Measurements from ENCODE around the gene ADARB2. TPM values are rescaled to one million over a fixed set of nuclear protein-coding genes. Genes with fewer than 3 reads are reported as not detected.

Gene ADARB2
- total RNA-seq, 2 experiments from 2014 or later, result 2.5 to 3.0 TPM

DNA sequence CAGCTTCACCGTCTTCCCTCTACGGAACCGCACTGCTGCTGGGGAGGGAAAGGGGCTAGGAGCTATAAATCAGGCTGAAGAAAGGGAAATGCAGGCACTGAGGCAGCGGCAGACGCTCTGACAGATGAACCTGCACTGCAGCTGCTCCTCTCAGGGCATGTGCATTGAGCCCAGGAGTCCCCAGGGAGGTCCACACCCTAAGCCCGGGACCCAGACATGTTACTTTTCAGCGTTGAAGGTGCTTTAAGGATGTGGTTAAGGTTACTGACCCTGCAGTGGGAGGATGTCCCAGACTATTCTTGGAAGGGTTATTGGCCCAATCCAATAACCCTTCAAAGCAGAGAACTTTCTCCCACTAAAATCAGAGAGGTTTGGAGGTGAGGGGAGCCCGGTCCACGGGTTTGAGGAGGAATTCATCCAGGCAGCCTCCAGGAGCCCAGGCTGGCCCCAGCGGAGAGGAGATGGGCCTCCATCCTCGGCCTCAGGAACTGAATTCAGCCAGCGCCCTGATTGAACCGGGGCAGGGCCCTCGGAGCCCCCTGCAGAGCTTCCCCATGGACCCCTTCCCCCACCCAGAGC, 75.4 kb downstream of the ADARB2 start:
- H3K4me3 Mint-ChIP-seq, result no peak overlapping the region
- H3K27me3 Mint-ChIP-seq, result peaks cover 9% of the 10 kb centered on the region
- DNase-seq, result no peak
- POLR2A ChIA-PET, result no interaction called here
- no peaks in the 10 kb centered on the region for H3K4me1 Mint-ChIP-seq
- no peaks in the 10 kb centered on the region for H3K9me3 Mint-ChIP-seq
- H3K27ac Mint-ChIP-seq, result no peak overlapping the region
- CTCF ChIA-PET, result no interaction called here
- no peaks in the 10 kb centered on the region for H3K36me3 Mint-ChIP-seq (ENCODE audit: low read depth)

DNA sequence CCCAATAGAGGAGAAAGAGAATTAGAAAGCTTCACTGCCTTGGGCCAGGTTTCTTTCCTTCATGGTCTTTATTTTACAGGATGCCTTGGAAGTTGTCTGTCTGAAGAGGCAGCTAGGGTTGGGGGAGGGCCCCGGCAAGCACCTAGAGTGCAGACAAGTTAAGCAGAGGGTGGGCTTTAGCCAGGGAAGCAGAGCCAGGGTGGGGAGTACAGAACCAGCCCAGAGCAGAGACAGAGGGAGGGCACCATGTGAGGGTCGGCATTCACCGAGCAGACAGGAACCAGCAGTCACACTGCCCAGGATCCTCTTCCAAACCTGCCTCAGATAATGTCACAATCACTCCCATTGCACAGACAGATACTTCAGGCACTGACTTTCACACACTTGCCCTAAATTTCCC, 75.9 kb downstream of the ADARB2 start:
- no peak overlapping the region for H3K4me3 Mint-ChIP-seq
- H3K27me3 Mint-ChIP-seq, result peaks cover 9% of the 10 kb centered on the region
- no peaks in the 10 kb centered on the region for H3K36me3 Mint-ChIP-seq (ENCODE audit: low read depth)
- no peak for DNase-seq
- H3K9me3 Mint-ChIP-seq, result no peaks in the 10 kb centered on the region
- no peaks in the 10 kb centered on the region for H3K4me1 Mint-ChIP-seq
- ChIA-PET CTCF (no interaction called here), POLR2A (no interaction called here)
- no peak overlapping the region for H3K27ac Mint-ChIP-seq

DNA sequence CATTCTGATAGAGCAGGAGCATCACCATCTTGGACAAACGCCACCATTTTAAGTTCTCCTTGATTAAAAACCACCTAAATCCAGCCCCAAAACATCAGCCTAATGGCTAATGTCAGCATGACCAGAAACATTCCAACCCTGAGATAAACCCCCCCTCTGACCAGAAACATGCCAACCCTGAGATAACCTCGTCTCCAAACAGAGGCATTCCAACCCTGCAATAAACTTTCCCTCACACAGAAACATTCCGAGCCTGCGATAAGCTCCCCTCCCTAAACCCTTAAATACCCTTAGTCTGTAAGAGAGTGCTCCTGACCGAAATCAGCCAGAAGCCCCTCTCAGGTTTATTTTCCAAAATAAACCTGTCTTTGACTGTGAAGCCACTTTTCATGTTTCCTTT, 76.5 kb downstream of the ADARB2 start:
- CTCF ChIA-PET, result no interaction called here
- POLR2A ChIA-PET, result no interaction called here
- H3K27me3 Mint-ChIP-seq, result peaks cover 10% of the 10 kb centered on the region

DNA sequence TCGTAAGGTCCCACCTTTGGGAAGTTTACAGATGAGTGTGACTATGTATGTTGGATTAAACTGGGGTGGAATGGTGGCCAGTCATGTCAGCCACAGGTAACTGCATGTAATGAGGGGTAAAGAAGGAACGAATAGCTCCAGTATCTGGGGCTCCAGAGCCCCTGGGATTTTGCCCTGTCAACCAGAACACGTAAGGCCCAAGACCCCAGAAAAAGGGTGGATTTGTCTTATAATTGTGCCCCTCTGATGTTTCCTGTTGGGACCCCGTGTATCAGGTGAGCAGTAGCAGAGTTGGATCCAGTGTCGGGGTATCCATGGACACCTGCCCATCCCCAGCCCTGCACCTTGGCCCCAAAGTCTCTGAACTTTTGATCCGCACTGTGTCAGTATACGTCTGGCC, 76.9 kb downstream of the ADARB2 start:
- no peak for DNase-seq
- POLR2A ChIA-PET, result no interaction called here
- H3K4me3 Mint-ChIP-seq, result no peak overlapping the region

More for the DNA sequence above, 76.5 kb downstream of the ADARB2 start:
- no peaks in the 10 kb centered on the region for H3K9me3 Mint-ChIP-seq
- no peak overlapping the region for H3K4me3 Mint-ChIP-seq
- no peak for DNase-seq
- no peak overlapping the region for H3K27ac Mint-ChIP-seq
- no peaks in the 10 kb centered on the region for H3K36me3 Mint-ChIP-seq (ENCODE audit: low read depth)
- no peaks in the 10 kb centered on the region for H3K4me1 Mint-ChIP-seq

DNA sequence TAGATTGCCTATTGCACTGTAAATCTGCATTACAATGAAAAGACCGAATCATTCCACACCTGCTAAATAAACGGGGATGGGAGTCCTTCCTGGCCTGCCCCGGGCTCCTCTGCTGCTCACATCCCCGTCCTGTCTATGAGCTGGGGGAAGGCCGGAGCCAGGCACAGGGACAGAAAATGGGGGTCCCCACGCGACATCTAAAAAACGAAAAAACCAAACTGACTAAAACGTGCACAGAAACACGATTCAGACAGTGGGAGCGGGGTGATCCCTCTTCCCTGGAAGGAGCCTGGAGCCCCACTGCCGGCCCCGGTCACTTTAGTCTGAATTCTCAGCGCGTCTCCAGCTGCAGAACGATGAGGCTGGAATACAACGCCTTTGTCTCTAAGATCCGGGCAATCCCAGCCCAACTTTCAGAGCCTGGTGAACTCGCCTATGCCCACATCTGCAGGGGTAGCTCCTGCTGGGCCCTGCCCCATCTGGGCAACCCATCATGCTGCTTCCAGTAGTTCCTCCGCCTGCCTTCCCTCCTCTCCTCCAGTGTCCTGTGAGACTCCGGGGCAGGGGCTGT, 78.0 kb downstream of the ADARB2 start:
- Mint-ChIP-seq H3K27me3 (peaks cover 10% of the 10 kb centered on the region), H3K36me3 (ENCODE audit: low read depth) (no peaks in the 10 kb centered on the region), H3K4me3 (no peak overlapping the region), H3K27ac (no peak overlapping the region), H3K9me3 (no peaks in the 10 kb centered on the region), H3K4me1 (no peaks in the 10 kb centered on the region)
- ChIA-PET CTCF (no interaction called here), POLR2A (no interaction called here)
- no peak for DNase-seq

More for the DNA sequence above, 76.9 kb downstream of the ADARB2 start:
- Mint-ChIP-seq H3K9me3 (no peaks in the 10 kb centered on the region), H3K27ac (no peak overlapping the region), H3K36me3 (ENCODE audit: low read depth) (no peaks in the 10 kb centered on the region), H3K27me3 (peaks cover 10% of the 10 kb centered on the region), H3K4me1 (no peaks in the 10 kb centered on the region)
- CTCF ChIA-PET, result no interaction called here

DNA sequence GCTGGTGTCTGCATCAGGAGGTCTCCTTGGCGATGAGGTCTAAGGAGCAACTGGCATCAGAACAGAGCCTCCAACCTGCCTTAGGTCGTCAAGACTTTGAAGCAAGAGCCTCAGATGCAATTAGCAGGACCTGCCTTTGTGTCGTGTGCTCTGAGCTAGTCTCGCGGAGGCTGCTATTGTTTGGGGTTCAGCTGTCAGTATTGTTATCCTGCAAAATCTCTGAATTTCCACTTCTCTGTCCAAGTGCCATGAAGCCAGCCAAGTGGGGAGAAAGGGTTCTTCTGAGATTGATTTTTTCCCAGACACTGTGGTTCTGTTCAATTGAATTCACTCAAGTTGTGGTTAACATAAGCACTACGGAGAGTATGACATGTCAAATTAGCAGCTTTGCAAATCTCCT, 78.7 kb downstream of the ADARB2 start:
- CTCF ChIA-PET, result no interaction called here
- Mint-ChIP-seq H3K9me3 (no peaks in the 10 kb centered on the region), H3K27me3 (peaks cover 10% of the 10 kb centered on the region), H3K4me1 (no peaks in the 10 kb centered on the region), H3K36me3 (ENCODE audit: low read depth) (no peaks in the 10 kb centered on the region), H3K27ac (no peak overlapping the region), H3K4me3 (no peak overlapping the region)
- POLR2A ChIA-PET, result no interaction called here
- no peak for DNase-seq

DNA sequence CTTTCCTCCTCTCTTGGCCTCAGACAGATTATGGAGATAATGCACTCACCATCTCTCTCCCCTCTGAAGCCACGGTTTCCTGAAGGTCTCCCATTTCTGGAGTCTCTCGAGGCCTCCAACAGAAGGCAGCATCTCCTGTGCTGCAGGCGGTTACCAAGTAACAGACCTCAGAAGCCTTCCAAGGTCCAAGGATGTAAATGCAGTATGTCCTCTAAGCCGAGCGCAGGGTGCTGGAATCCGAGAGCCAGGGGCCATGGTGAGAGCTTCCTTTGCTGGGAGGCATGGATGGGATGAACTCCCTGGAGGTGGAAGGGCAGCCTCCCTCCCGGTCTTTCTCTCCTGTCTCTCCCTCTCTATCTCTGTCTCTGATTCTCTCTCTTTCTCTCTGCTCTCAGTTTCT, 79.8 kb downstream of the ADARB2 start:
- no peak for DNase-seq
- Mint-ChIP-seq H3K4me1 (no peaks in the 10 kb centered on the region), H3K27ac (no peak overlapping the region), H3K4me3 (no peak overlapping the region), H3K9me3 (no peaks in the 10 kb centered on the region), H3K27me3 (peaks cover 10% of the 10 kb centered on the region), H3K36me3 (ENCODE audit: low read depth) (no peaks in the 10 kb centered on the region)
- ChIA-PET POLR2A (no interaction called here), CTCF (no interaction called here)

DNA sequence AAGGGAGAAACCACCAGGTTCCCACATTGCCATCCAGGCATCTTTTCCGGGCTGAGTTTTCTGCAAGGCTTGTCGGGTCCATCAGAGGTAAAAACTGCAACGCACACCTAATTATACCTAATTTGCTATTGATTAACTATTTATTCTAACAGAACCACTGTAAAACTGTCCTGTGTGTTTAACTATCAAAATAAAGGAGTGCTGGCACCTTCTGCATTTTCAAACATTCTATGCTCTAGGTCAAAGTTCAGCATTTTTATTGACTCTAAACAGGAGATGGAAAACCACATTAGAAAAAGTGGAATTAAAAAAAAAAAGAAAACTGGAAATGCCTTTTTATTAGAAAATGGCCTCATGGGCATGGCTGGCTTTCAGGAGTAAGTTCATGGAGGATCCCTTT, 82.0 kb downstream of the ADARB2 start:
- Mint-ChIP-seq H3K4me3 (no peak overlapping the region), H3K36me3 (ENCODE audit: low read depth) (no peaks in the 10 kb centered on the region), H3K9me3 (no peaks in the 10 kb centered on the region), H3K27ac (no peak overlapping the region), H3K27me3 (peaks cover 10% of the 10 kb centered on the region), H3K4me1 (no peaks in the 10 kb centered on the region)
- ChIA-PET CTCF (no interaction called here), POLR2A (no interaction called here)
- DNase-seq, result no peak

DNA sequence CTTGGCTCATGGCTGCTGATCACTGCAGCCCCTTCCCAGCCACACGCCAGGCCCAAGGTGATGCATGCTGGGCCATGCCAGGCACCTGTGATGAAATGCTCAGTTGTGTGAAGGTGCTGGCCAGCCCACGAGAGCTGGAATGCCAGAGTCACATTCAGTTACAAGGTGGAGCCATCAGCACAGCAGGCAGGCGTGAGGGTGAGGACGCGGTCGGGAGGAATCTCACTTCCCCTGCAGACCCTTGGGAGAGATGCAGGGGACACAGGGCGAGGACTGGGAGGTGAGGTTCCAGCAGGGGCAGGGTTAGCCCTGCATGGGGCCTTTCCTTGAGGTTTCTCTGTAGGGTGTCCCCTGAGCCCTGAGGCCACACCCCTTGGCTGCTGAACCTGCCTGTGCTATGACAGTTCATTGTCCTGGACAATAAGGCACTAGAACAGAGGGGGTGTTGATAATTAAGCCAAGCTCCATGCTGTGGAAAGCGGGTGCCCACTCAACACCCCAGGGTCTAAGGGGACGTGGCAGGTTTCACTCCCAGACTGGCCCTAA, 82.4 kb downstream of the ADARB2 start:
- Mint-ChIP-seq H3K4me1 (no peaks in the 10 kb centered on the region), H3K4me3 (no peak overlapping the region), H3K36me3 (ENCODE audit: low read depth) (no peaks in the 10 kb centered on the region), H3K27me3 (peaks cover 10% of the 10 kb centered on the region), H3K27ac (no peak overlapping the region), H3K9me3 (no peaks in the 10 kb centered on the region)
- no peak for DNase-seq
- ChIA-PET POLR2A (no interaction called here), CTCF (no interaction called here)

DNA sequence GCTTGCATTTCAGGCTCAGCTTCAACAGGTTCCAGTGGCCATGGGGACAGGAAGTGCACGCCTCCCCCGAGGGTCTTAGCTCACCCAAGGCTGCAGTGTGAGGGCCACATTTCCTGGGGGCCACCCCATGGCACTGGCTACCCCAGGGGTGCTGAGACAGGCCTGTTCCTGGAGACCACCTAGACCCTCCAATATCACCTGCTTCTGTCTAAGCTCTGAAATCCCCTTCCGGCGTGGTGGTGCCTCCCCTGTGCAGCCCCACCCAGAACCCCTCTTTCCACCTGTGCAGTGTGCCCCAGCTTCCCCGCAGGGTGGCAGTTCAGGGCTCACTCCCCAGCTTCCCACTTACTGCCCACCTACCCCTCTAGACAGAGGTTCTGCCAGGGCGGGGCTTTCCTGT, 83.1 kb downstream of the ADARB2 start:
- no peak for DNase-seq
- CTCF ChIA-PET, result no interaction called here
- H3K9me3 Mint-ChIP-seq, result no peaks in the 10 kb centered on the region

DNA sequence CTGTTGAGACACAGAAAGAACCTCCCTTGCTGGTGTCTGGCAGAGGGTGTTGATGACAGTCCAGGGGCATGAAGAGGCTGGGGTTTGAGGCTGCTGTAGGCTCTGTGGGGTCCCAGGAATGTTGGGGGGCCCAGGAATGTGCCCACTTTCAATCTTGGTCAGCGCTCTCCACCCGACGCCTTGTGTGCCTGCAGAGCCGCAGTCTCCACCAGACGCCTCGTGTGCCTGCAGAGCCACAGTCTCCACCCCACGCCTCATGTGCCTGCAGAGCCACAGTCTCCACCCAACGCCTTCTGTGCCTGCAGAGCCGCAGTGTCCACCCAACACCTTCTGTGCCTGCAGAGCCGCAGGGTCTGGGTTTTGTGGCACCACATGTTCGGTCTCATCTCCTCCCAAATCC, 84.0 kb downstream of the ADARB2 start:
- Mint-ChIP-seq H3K27ac (no peak overlapping the region), H3K4me1 (no peaks in the 10 kb centered on the region), H3K27me3 (peaks cover 8% of the 10 kb centered on the region), H3K9me3 (no peaks in the 10 kb centered on the region), H3K36me3 (ENCODE audit: low read depth) (no peaks in the 10 kb centered on the region), H3K4me3 (no peak overlapping the region)
- ChIA-PET POLR2A (no interaction called here), CTCF (no interaction called here)
- no peak for DNase-seq

More for the DNA sequence above, 83.1 kb downstream of the ADARB2 start:
- H3K4me3 Mint-ChIP-seq, result no peak overlapping the region
- no peaks in the 10 kb centered on the region for H3K36me3 Mint-ChIP-seq (ENCODE audit: low read depth)
- H3K27ac Mint-ChIP-seq, result no peak overlapping the region
- peaks cover 10% of the 10 kb centered on the region for H3K27me3 Mint-ChIP-seq
- no peaks in the 10 kb centered on the region for H3K4me1 Mint-ChIP-seq
- POLR2A ChIA-PET, result no interaction called here

DNA sequence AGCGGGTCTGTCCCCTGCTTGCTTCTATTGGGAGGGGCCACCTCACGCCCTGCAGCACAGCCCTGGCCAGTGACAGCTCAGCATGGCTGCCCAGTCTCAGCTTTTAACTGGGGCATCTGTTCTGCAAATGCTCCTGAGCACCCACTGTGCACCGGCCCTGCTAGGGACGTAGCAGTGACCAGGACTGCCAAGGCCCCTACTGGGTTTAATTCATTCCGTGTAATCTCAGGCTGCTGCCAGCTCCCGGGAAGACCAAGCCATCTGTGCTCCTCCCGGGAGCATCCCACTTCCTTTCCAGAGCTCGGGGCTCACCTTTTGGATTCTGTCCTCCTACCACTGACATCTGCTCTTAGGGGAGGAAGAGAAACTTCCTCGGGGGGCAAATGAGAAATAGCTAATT, 85.2 kb downstream of the ADARB2 start:
- POLR2A ChIA-PET, result no interaction called here
- no peak for DNase-seq
- H3K36me3 Mint-ChIP-seq (ENCODE audit: low read depth), result no peaks in the 10 kb centered on the region
- no peak overlapping the region for H3K27ac Mint-ChIP-seq
- CTCF ChIA-PET, result no interaction called here
- H3K27me3 Mint-ChIP-seq, result peaks cover 2% of the 10 kb centered on the region
- no peaks in the 10 kb centered on the region for H3K4me1 Mint-ChIP-seq
- no peak overlapping the region for H3K4me3 Mint-ChIP-seq
- no peaks in the 10 kb centered on the region for H3K9me3 Mint-ChIP-seq

DNA sequence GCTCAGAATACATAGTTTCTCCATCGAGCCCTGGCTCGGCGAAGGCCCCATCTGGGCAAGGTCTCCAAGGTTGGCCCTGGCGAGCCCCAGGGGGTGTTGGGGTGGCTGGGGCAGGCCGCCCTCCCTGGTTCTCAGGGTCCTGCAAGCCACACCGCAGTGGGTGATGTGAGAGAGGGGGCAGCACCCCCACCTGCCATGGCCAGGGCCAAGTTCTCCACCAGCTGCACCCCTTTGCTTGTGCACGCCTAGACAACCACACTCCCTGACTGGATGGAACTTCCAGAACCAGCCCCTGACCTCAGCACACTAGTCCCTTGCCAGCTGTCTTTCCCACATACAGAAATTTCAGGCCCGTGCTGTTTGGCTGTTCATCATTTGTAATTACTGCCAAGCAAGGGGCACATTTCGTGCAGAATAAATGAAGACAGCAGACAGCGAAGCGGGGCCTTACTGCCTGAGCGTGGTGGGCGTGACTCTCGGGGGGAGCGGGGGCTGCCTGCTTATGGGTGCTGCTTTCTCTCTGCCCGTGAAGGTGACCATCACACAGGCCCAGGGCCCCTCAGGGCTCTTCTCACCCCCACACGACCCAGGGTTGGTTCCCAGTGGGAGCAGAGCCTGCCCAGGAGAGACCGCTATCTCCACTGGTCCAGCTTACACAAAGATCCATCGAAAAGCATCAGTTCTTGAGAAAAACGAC, 85.9 kb downstream of the ADARB2 start:
- no peaks in the 10 kb centered on the region for H3K36me3 Mint-ChIP-seq (ENCODE audit: low read depth)
- ChIA-PET POLR2A (no interaction called here), CTCF (no interaction called here)
- H3K9me3 Mint-ChIP-seq, result no peaks in the 10 kb centered on the region
- no peaks in the 10 kb centered on the region for H3K4me1 Mint-ChIP-seq
- H3K4me3 Mint-ChIP-seq, result no peak overlapping the region
- H3K27me3 Mint-ChIP-seq, result peaks cover 2% of the 10 kb centered on the region
- no peak for DNase-seq
- H3K27ac Mint-ChIP-seq, result no peak overlapping the region
